GM18526 (cell line): ENCODE results near the gene CSAD.

Source experiments
- POLR2A ChIP-seq: IDR thresholded peaks from 3 replicates; pipeline ENCODE4 v1.6.1; 2011; ENCODE audit not compliant: insufficient read length; ENCODE audit errors: extremely low read depth

Gene CSAD

DNA sequence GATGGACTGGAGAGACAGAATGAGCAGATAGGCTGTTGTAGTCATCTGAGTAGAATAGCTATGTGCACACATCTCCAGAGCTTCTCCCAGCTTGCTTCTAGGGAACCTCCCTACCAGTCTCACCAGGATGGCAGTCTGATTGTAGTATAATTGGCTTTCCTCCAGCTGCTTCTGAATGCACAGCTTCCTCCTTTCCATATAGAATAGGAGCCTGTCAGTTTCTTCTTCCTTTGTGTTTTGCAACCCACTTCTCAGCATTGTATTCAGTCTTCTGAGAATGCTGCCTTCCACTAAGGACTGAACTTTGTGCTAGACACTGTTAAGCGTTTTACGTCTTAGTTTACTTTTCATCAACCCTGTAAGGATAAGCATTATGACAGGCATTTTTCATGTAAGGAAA is 2.2 kb upstream of the CSAD start:
- TF ChIP-seq POLR2A, result no peak

DNA sequence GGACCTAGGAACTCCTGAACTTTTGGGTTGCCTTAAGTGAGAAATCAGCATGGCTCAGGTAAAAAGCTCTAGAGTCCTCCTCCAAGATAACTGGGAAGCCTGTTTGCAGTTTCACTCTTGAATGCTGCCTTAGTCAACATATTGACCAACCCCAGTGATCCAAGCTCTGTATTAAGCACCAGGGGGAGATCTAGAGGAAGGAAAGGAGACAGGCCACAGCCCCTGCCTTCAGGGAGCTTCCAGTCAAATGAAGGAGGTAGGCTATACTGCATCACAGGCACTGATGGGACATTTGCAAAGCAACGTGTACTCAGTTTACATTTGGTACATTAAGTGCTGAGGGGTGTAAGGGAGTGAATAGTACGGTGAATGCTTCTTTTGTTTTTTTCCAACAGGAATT is 1.2 kb upstream of the CSAD start:
- no peak for TF ChIP-seq POLR2A

DNA sequence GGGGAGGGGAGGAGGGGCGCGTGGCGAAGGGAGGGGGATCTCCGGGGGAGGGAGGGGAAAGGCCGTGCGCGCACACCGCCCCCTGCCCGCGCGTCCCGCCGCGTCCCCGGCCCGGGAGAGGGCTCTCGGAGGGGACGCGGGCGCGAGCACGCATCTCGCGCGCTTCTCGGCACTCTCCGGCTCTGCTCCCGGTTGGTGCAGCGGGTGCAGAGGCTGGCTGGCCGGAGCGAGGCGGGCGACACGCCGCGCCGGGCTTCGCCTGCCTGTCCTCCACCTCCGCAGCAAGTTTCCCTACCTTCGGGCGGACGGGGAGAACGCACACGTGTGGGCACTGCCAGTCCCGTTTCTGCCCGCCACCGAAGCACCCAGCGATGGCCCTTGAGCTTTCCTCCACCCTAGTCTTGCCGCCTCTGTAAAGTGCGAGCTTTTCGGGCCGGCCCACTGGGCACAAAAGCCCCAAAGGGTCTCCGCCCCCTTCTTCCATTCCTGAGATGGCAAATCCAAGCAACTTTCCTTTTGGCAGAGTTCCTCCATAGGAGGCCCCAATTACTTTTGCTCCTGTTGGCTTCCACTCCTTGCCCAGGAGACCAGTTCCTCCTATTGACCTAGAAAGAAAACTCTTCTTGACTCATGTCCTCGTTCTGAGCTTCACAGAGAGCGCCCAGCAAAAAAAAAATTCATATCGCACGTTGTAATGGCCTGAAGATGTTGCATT is 363 bp upstream of the CSAD start:
- TF ChIP-seq POLR2A, result peak; percentile 12

DNA sequence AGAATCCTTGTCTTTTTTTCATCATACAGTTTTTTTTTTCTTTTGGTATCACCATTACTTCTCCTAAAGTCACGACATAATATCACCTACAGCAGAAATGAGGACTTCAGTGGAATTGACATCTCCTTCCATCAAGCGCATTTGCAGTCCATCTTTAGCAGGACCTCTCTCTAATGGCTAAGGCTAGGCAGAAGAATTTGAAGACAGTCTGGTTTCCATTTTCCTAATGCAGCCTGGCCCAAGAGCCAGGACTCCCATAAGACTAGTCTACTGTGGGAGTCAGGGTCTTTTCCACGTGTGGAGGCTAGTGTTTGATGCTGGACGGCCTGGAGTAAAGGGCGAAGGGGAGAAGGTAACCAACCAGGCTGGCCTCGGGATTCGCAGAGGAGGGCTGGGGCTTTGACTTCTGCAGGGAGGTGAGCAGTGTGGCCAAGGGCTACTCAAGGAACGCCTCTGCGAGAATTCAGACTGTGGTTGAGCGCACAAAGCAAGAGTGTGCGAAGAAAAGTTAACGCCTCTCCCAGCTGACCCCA is 972 bp downstream of the CSAD start:
- TF ChIP-seq POLR2A, result no peak

- no peak for TF ChIP-seq POLR2A
These were observed 4.0 kb downstream of the CSAD start for GRCh38 chr12:53176750-53177149.

DNA sequence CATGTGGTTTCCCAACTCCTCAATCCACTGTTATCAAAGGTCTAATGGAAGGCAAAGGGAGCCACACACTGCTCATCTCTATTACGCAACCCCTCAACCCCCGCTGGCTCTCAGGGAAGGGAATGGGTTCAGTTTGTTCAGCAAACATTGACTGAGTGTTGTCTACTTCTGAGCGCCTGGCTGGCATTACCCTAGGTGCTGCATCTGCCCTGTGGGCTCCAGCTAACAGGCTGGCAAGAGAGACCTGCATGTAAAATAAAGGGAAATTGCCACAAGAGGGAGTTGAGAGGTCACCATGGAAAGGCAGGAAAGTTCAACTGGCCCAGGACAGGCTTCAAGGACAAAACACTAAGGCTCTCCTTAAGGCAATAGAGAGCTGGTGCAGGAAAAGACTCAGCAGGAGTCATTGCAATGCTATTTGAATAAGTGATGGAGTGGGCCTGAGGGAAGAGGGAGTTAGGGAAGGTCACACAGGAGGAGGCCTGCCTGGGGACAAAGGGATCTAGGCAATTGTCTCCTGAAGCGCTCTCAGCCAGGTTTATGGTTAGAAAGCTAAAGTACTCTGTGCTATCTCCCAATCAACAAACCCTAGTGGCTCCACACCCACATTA is 5.7 kb downstream of the CSAD start:
- no peak for TF ChIP-seq POLR2A

DNA sequence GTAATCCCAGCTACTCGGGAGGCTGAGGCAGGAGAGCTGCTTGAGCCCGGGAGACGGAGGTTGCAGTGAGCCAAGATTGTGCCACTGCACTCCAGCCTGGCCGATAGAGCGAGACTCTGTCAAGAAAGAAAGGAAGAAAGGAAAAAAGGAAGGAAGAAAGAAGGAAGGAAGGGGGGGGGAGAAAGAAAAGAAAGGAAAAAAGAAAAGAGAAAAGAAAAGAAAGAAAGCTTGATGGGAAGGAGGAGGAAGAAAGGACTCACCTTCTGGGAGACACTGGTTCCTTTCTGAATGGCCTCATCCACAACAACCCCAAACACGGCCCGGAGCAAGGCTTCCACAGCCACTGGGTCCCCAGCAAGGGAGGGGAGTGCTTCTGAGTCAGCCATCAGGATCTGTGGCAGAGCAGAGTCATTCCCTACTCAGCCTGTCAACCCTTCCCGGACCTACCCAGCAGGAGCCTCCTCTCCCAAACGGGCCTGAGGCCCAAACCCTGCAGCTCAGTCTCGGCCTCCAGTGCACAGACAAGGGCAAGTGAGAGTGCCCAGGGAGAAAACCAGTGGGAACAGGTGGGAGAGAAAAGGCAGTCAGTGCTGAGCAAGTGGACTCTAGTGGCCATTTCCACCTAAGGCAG is 7.5 kb downstream of the CSAD start:
- no peak for TF ChIP-seq POLR2A

DNA sequence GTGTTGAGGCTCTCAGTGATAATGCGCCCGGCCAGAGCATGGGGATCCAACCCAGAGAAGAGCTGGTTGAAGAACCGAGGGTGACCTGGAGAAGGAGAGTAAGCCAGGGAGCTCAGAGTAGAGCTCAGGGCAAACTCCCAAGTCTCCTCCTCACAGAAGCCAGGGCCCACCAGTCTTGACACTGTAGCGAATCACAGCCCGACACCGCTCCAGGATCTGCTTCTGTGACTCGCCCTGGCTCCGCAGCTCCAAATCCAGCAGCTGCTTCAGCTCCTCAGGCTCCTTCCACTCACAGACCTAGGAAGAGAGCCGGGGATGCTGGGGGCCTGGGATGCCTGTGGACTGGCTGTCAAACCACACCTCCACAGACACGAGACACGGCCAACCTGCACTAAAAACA is 8.4 kb downstream of the CSAD start:
- TF ChIP-seq POLR2A, result no peak

DNA sequence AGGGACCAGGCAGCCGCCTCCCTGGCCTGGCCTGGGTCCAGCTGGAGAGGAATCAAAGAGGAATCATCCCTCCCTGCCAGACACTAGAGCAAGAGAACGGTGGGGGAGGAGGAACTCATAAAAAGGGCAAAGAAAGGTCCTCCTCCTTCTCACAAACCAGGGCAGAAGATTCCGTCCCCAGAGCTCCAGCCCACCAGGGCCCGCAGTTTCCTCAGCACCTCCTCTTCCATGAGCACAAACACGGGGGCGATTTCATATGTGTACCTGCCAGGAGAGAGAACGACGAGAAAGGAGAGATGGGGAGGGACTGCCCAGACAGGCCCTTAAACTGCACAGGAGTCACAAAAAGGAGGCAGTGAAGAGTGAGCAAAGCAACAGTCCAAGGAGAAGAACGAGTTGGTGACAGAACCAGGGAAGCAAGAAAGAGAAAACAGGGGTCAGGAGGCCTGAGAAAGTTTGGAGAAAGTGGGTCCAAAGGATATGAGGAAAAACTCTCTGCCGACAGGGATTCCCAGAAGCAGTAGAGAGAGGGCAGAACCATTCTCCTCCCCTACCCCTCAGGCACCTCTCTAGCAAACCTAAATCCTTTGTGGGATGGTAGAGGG is 8.9 kb downstream of the CSAD start:
- no peak for TF ChIP-seq POLR2A

DNA sequence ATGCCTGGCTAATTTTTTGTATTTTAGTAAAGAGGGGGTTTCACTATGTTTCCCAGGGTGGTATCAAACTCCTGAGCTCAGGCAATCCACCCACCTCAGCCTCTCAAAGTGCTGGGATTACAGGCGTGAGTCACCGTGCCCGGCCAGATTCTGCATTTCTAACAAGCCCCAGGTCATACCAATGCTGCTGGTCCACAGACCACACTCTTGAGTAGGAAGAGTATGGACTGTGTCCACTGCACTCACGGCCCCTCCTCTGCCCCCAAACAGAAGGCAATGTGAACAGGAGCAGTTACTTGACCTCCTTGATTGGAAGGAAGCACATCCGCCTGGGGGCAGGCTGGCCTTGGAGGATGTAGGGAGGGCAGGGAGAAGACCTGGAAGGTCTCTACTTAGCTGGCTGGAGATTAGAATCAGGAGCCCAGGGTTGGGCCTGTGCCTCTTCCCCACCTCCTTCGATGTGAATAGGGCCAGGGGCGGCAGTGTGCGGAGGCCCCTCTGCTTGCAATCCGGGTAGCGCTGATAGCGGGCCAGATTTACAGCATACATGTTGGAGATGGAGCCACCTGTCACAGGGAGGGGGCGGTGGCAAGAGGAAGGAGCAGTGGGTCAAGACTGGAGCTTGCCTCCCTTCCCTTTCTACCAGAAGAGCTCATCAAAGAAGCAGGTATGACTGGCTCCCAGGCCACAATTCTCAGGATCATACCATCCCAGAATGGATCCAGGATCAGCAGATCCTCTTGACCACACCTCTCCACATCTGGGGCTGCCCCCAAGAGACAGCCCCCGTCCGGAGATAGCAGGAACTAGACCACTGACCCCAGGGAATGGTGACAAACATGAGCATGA is 9.6 kb downstream of the CSAD start:
- TF ChIP-seq POLR2A, result no peak

DNA sequence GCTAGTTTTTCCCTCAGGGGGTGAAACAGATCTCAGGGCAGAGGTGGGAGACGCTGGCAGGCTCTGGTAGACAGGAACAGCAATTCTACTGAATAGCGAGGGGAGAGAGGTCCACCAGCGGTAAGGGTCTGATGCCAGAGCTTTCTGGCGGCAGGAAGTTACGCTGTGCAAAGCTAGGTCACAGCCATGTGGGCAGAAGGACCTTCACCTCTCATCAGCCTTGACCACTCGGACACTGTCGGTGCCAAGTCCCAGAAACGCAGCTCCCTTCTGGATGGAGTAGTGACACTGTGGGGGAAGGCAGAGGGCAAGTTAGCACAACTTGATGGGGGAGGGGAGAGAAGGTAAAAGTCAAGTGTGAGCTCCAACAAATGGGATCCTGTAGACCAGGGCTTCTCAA is 10.5 kb downstream of the CSAD start:
- TF ChIP-seq POLR2A, result no peak

GRCh38 chr12:53169644-53170043 is 11.1 kb downstream of the CSAD start:
- no peak for TF ChIP-seq POLR2A

DNA sequence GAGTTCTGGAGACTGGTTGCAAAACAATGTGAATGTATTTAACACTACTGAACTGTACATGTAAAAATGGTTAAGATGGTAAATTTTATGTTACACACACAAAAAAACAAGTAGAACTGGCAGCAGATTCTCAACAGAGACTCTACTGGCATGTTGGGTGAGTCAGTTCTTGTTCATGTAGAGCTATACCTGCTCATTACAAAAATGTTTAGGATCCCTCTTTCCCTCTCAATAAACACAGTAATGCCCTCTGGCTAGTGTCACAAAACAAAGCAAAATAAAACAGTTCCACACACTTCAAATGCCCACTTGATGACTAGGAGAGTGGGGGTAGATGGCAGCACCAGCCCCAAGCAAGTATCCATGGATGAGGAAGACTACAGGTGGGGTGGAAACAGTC is 13.9 kb downstream of the CSAD start:
- TF ChIP-seq POLR2A, result no peak

- no peak for TF ChIP-seq POLR2A
These were observed 19.4 kb downstream of the CSAD start for GRCh38 chr12:53161119-53161911.
